DMS 273 (cell line): ENCODE measurements around the gene FFAR4.
"Not testable (repeated sequence)": the region's sequence is repeated elsewhere in the genome, so short reads cannot be mapped to it uniquely, and the experiment has no call there.

Experiments used
- DNase-seq: peaks from one replicate; lab custom pipeline; 2025; ENCODE audit not compliant: unreplicated experiment; lab: John Stamatoyannopoulos, UW

The FFAR4 gene

DNA sequence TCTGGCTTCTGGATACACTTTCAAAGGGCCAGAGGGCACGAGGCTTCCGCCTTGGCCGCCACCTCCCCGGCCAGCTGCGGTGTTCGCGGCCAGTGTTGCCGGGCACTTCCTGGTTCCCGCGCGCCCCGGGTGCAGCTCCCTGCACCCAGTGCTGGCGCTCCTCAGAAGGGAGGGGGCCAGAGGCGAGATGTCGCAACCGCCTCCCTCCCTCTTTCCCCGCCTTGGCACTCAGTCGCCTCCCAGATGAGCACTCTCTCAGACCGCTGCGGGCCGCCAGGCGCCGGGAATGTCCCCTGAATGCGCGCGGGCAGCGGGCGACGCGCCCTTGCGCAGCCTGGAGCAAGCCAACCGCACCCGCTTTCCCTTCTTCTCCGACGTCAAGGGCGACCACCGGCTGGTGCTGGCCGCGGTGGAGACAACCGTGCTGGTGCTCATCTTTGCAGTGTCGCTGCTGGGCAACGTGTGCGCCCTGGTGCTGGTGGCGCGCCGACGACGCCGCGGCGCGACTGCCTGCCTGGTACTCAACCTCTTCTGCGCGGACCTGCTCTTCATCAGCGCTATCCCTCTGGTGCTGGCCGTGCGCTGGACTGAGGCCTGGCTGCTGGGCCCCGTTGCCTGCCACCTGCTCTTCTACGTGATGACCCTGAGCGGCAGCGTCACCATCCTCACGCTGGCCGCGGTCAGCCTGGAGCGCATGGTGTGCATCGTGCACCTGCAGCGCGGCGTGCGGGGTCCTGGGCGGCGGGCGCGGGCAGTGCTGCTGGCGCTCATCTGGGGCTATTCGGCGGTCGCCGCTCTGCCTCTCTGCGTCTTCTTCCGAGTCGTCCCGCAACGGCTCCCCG, at the start of gene FFAR4:
Gene FFAR4 (plus strand): TSS at position 231 of the 842 bp plus-strand sequence. CDS start 56 bp downstream, at position 287.
- peak; percentile 56 for DNase-seq

DNA sequence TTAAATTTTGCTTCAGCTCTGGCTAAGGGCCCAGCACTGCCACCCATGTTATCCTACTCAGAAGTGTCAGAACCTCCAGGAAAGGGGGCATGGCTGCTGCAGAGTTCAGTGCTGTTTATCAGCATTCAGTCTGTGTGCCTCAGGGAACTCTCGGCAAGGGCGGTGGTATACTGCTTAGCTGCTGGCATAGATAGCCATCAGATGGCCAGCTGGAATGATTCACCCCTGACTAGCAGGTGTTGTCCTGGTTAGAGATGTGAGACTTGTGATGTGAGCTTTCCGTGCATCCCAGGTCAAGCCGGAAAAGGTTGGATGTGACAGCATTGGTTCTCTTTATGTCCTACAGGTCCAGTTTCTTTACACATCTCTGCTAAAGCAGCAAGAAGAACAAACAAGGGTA, 47.9 kb upstream of the FFAR4 start:
- DNase-seq: no peak

DNA sequence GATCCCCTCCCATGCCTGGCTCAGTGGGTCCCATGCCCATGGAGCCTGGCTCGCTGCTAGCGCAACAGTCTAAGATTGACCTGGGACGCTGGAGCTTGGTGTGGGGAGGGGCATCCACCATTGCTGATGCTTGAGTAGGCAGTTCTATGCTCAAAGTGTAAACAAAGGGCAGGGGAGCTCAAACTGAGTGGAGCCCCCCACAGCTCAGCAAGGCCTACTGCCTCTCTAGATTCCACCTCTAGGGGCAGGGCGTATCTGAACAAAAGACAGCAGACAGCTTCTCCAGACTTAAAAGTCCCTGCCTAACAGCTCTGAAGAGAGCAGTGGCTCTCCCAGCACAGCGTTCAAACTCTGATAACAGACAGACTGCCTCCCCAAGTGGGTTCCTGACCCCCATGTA, 31.2 kb upstream of the FFAR4 start:
- no peak for DNase-seq

DNA sequence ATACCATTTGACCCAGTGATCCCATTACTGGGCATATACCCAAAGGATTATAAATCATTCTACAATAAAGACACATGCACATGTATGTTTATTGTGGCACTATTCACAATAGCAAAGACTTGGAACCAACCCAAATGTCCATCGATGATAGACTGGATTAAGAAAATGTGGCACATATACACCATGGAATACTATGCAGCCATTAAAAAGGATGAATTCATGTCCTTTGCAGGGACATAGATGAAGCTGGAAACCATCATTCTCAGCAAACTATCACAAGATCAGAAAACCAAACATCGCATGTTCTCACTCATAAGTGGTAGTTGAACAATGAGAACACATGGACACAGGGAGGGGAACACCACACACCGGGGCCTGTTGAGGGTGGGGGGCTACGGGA, 25.6 kb upstream of the FFAR4 start:
- DNase-seq: not testable (repeated sequence)

DNA sequence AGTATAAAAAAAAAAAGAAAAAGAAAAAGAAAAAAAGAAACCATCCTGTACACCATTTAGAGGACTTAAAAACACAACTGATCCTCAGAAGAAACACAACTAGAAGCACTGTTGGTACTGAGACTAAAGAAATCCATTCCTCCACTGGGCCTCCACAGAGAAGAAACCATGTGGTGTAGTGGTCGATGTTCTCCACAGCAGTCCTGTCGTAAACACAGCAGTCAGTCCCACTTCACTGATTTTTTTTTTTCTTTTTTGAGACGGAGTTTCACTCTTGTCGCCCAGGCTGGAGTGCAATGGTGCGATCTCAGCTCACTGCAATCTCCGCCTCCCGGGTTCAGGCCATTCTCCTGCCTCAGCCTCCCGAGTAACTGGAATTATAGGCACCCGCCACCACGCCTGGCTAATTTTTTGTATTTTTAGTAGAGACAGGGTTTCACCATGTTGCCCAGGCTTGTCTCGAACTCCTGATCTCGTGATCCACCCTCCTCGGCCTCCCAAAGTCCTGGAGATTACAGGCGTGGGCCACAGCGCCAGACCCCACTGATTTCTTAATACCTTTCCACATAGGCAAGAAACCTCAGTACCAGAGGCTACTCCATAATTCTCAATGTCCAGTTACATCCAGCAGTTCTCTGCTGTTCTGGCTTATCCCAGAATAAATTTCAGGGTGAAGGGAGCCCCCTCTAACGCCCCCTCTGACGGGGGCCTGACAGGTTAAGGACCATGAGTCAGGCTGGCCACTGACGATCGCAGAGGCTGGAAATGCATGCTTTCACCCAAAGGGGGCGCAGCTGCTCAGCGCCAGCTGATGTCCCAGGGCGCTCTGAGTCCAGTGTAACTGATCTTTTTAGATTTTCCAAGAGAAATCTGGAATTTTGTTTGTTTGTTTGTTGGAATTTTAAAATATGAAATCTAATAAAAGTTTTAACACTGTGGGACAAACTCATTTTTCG, 24.8 kb upstream of the FFAR4 start:
- DNase-seq: peak; percentile 79

DNA sequence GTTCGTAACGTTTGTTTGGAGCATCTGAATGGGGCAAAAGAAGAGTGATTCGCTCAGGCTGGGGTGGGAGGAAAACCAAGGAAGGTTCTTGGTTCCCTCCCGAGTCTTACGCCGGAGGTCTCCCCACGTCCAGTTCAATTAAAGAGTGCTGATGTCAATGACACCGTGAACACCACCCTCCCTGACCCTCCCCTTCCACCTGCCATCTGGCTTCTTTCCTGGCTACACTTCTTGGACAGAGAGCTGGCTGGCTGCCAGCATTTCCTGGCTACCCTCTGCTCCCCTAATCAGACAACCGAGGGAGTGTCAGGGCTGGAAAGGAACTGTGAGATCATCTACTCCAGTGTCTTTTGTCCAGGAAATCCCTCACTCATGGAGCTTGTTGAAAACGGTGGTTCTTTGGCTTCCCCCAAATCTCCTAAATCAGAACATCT, 24.1 kb upstream of the FFAR4 start:
- DNase-seq: peak; percentile 95

DNA sequence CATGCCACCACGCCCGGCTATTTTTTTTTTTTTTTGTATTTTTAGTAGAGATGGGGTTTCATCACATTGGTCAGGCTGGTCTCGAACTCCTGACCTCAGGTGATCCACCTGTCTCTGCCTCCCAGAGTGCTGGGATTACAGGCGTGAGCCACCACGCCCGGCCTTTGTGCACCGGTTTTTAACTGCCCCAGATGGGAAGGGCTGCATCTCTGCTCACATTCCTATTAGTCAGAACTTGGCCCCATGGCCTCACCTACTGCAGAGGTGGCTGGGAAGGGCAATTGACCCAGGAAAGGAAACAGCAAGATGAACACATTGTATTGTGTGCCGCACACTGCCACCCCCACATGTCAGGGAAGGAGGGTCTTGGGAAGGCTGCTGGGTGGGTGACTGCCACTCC, 19.5 kb upstream of the FFAR4 start:
- DNase-seq: not testable (repeated sequence)

DNA sequence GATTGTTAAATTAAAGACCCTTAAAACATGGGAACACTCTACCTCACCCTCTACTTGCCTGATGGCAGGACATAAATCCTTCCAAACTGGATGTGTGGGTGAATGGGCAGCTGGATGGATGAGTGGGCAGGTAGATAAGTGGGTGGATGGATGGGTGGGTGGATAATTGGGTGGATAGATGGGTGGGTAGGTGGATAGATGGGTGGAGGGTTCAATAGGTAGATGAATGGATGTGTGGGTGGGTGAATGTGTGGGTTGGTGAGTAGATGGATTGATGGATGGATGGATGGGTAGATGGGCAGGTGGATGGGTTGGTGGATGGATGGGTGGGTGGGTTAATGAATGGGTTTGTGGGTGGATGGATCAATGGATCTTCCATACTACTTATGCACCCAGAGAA, 18.9 kb upstream of the FFAR4 start:
- no peak for DNase-seq

DNA sequence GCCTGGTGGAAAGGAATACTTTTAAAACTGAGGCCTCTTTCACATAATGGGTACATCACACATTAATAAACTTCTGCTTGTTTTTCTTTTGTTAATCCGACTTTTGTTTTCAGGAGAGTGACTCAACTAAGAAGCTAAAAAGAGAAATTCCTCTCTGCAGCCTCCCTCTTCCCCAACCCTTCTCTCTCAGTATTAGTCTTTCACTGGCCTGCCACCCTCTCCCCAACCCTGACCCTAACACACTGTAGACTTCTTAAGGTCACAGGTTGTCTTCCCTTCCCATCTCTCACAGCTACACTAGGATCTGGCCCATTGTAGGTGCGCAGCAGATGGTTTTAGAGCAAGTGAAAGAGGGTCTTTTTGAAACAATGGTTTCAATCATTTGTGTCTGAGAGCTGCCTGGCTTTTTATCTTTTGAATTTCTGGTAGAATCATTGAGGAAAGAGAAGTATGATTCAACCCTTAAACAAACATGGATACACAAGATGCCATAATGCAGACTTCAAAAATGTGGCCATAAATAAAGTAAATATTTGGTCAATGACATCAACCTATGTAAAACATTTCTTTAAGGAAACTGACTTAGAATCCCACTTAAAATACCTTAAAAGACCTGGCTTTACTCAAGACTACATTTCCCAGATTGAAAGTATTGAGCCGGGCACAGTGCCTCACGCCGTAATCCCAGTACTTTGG, 17.9 kb upstream of the FFAR4 start:
- DNase-seq: no peak

DNA sequence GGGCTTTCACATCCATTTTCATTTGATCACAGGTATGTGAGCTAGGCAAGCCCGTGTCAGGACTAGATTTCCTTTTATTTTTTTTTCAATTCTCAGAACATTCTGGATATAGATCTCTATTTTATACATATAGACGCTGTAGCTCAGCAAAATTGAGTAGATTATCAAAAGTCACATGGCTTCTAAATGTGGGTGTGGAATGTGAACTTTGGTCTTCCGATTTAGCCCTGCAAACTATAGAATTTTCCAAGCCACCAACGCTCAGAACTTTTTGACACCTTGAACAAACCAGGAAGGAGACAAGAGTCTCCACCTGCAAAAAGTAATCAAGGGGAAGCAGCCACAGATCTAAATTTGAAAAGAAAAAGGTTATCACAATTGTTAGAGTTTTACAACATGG, 15.9 kb upstream of the FFAR4 start:
- no peak for DNase-seq

DNA sequence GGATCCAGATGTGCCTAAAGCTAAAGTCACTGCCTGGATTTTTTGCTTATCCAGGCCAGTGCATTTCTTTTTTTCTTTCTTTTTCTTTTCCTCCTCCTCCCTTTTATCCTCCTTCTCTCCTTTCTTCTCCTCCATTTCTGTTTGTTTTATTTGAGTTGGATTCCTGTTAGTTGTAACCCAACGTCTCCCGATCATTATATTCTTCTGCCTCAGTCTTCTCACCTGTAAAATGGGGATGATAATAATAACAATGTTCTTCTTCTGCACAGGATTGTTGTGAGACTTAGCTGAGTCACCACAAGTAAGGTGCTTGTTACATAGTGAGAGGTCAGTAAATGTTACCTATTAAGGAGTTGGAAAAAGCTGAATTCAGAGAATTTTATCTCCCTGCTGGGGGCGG, 13.7 kb upstream of the FFAR4 start:
- no peak for DNase-seq

DNA sequence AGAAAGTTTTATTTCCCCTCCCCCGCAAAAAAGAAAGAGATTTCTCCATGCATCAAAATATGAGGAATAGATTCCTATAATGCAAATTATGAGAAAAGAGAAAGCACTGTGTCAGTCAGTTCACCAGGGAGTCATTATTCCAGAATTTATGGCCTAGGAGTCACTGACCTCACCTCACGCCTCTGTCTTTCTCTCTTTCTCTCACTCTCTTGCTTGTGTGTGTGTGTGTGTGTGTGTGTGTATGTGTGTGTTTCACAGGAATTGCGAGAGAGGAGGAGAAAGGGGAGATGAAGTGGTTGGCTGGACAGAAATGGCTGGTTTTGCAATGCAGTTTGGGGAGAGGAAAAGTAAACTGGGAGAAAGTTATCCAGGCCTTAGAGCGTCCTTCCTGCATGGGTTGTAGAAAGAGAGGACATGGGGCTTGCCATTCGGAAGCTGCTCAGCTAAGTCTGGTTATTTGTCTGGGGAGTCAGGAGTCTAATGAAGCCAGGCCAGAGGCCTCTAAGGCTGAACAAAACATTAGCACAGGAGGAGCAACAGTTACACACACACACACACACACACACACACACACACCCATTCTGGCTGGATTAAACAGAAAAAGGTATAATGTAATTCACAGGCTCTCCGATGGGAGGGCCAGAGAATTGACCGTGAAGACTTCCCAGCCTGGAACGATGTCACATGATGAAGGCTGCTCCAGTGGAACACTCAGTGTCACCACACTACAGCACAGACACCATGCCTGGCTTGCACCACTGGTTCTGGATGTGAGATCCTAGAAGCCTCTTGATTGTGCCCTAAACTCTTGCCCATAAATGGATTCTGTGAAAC, 12.8 kb upstream of the FFAR4 start:
- DNase-seq: no peak

DNA sequence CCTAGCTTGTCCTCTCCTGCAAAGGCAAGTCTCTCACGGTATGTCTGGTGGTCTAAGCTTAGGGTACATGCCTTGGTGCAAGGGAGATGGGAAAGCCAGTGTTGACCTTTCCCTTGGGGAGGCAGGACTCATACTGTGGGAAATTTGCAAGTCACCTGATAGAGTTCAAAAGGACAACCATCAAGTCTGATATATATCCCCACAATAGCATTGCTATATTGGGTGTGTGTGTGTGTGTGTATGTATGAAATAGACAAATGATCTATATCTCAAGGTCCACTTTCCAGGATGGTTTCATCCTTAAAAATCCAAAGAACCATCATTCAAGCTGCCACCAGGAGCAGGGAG, 12.2 kb upstream of the FFAR4 start:
- no peak for DNase-seq

DNA sequence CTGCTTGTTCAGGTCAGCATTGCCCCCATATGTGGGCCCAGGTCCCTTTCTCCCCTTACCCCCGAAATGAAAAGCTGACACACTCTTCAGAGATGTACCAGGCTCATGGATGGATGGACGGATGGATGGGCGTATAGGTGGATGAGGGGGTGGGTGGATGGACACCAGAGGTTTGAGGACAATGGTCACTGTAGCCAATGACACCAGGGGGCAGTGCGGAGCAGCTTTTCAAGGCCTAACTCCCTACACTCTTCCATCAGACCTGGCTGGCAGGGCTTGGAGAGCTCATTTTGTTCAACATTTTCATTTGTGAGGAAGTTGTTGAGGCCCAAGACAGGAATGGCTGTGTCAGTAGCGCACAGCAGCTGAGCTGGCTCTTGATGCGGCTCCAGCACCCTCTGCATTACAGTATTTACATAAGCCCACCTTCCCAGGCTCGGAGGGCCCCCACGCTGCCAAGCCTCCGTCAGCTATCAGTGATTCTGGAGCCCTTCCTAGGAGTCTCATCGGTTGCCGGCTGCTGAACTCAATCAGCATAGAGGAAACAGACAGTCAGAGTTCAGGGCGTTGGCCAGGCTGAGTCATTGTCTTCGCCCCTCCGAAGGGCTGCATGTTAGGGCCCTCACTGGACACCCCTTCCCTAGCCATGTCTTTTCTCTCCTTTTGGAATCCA, 11.6 kb upstream of the FFAR4 start:
- peak; percentile 81 for DNase-seq

DNA sequence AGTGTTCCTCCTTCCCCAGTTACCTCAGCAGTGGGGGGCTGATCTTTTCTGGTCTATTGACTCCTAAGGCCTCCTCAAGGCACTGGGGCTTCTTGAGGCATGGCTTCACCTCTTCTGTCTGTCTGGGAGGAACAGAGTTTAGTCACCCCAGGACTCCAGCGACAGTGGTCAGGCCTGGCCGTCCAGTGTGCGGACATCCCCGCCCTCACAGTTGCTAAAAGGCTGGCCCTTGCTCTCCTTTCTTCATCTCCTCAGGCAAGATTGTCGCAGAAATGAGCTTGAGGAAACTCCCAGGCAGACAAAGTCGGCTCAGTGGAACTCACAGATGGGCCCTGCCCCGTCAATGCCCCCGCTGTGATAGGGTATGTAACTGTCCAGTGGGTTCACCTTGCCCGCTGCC, 7.0 kb upstream of the FFAR4 start:
- no peak for DNase-seq

DNA sequence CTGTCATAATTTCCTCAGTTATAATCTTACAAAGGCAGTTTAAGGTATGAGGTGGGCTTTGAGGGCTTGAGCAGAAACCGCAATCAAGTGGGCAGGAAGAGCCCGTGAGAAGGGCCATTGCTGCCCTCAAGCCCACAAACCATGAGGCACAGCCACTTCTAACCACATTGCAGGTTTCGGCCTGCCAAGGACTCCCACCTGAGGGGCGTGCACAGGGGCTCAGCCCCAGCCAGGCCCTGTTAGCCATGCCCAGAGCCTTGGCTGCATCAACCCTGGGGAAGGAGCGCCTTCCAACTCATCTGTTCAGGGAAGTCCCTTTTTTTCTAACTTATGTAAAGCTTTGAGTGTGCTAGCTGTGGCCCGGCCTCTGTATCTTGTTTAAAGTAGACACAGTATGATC, 5.9 kb upstream of the FFAR4 start:
- DNase-seq: no peak

DNA sequence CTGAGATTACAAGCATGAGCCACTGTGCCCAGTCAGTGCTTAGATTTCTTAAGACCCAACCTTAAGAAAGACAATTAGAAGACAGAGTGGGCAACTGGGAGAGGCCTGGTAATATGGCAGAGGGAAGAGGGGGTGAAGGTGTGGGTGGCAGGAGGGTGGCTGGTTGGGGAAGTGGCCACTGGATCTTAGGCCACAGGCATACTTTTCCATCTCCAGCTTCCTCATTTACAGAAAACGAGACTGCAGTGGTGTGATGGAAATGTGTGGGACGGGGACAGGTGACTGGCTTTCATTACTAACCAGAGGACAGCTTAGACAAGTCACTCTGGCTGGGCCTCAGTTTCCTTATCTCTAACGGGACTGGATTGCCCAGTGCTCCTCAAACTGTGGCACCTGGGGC, 1.0 kb upstream of the FFAR4 start:
- DNase-seq: no peak

DNA sequence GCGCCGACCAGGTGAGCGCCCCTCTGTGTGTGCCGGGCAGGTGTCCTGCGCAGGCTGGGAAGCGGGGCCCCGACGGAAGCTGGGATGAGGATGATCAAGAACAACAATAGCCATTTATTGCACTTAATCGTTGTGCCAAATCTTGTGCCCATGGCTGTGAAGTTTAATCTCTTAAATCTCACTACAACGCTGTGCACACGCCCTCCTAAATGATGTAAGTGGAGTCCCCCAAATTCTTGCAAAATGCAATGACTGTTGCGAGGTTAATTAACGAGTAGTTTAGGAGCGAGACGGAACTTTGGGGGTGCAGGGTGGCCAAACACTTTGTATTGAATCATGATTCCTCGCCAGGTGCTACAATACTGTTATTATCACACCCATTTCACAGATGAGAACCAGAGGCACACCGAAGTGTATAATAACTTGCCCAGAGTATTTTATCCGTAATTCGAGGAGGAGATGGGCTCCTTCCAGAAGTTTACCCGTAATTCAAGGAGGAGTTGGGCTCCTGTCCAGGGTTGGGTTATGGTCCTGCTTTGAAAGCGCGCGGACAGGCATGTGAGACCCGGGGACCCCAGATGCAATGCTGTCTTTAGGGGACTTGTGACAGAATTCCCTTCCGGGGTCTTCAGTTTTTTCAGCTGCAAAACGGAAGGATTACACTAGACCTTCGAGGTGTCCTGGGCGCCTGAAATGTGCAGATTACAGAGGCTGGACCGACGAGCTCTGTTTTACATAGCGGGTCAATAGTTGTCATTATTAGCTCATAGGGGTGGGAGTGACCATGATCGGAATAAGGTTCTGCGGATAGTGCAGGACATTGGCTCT, 1.0 kb downstream of the FFAR4 start:
- DNase-seq: no peak

DNA sequence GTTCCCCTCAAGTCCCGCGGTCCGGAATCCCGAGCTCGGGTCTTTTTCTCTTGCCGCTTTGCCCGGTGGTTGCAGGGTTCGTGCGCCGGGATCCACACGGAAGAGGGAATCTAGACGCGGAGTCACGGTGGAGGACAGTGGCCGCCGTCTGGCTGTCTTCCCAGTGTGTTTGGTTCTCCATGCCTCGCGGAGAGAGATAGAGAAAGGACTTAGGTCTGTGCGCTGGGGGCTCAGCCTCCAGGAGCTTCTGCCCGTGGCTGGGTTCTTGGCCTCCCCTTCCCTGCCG, 1.6 kb downstream of the FFAR4 start:
- DNase-seq: no peak
